Liver (tissue), 9 donors: ENCODE measurements around the gene ADCY2. TPM values are rescaled to one million over a fixed set of nuclear protein-coding genes. Genes with fewer than 3 reads are reported as not detected.
"Not testable (repeated sequence)": the region's sequence is repeated elsewhere in the genome, so short reads cannot be mapped to it uniquely, and the experiment has no call there.

Source experiments
- DNase-seq: peaks from one replicate; pipeline ENCODE4 v3.0.0-alpha.2; 2017; ENCODE audit warnings: low spot score
- H3K27ac ChIP-seq, 2 donors: one replicate each; pipeline ENCODE4 v1.7.0; 2013; ENCODE audit warnings: inconsistent platforms in 2 of 2, low read length in 2 of 2, control low read depth in 1 of 2, low read depth in 1 of 2, mild to moderate bottlenecking in 1 of 2
- H3K27me3 ChIP-seq, 4 donors: one replicate each; pipeline versions ENCODE4 v1.6.1 to v1.7.0; 2013; ENCODE audit warnings: low read length in 3 of 4, inconsistent platforms in 1 of 4, mild to moderate bottlenecking in 1 of 4, moderate library complexity in 1 of 4; ENCODE audit not compliant: control insufficient read depth in 4 of 4, insufficient read depth in 4 of 4
- H3K36me3 ChIP-seq, 4 donors: one replicate each; pipeline versions ENCODE4 v1.6.1 to v1.7.0; 2013; ENCODE audit warnings: low read length in 3 of 4, mild to moderate bottlenecking in 3 of 4, low read depth in 1 of 4, moderate library complexity in 1 of 4; ENCODE audit not compliant: control insufficient read depth in 4 of 4, insufficient read depth in 3 of 4
- H3K4me1 ChIP-seq, 4 donors: one replicate each; pipeline versions ENCODE4 v1.6.1 to v1.7.0; 2013; ENCODE audit warnings: low read length in 3 of 4, mild to moderate bottlenecking in 3 of 4, moderate library complexity in 1 of 4; ENCODE audit not compliant: control insufficient read depth in 4 of 4, insufficient read depth in 4 of 4
- H3K4me3 ChIP-seq, 3 donors: one replicate each; pipeline versions ENCODE4 v1.6.1 to v1.7.0; 2013; ENCODE audit warnings: low read length in 3 of 3, control low read depth in 1 of 3, low read depth in 1 of 3, mild to moderate bottlenecking in 1 of 3
- H3K9ac ChIP-seq, 2 donors: one replicate each; pipeline ENCODE4 v1.7.0; 2013; ENCODE audit warnings: low read length in 2 of 2, mild to moderate bottlenecking in 2 of 2, moderate library complexity in 2 of 2, control low read depth in 1 of 2, low read depth in 1 of 2
- H3K9me3 ChIP-seq, 4 donors: one replicate each; pipeline versions ENCODE4 v1.6.1 to v1.7.0; 2013; ENCODE audit warnings: low read length in 3 of 4; ENCODE audit not compliant: control insufficient read depth in 4 of 4
- ATF3 ChIP-seq: IDR thresholded peaks from 2 replicates; pipeline ENCODE4 v1.6.1; 2016; ENCODE audit warnings: antibody characterized with exemption
- EGR1 ChIP-seq, 2 donors: IDR thresholded peaks; 2 replicates each; pipeline ENCODE4 v1.6.1; 2016 to 2018; ENCODE audit warnings: antibody characterized with exemption in 2 of 2, low read depth in 2 of 2
- FOXA1 ChIP-seq: IDR thresholded peaks from 2 replicates; pipeline ENCODE4 v1.6.1; 2016; ENCODE audit warnings: antibody characterized with exemption
- FOXA2 ChIP-seq: IDR thresholded peaks from 2 replicates; pipeline ENCODE4 v1.6.1; 2016; ENCODE audit warnings: antibody characterized with exemption
- GABPA ChIP-seq, 2 donors: IDR thresholded peaks in 1 of 2; conservative IDR thresholded peaks in 1 of 2; 2 replicates each; pipeline ENCODE4 v1.6.1; 2016; ENCODE audit warnings: antibody characterized with exemption in 2 of 2, mild to moderate bottlenecking in 1 of 2, moderate library complexity in 1 of 2
- HNF4A ChIP-seq, 2 donors: conservative IDR thresholded peaks; 2 replicates each; pipeline ENCODE4 v1.6.1; 2016; ENCODE audit warnings: antibody characterized with exemption in 2 of 2, mild to moderate bottlenecking in 2 of 2
- RAD21 ChIP-seq, 2 donors: IDR thresholded peaks; 2 replicates each; pipeline ENCODE4 v1.6.1; 2016; ENCODE audit warnings: antibody characterized with exemption in 2 of 2, mild to moderate bottlenecking in 2 of 2
- REST ChIP-seq: IDR thresholded peaks from 2 replicates; pipeline ENCODE4 v1.6.1; 2016; ENCODE audit warnings: antibody characterized with exemption, mild to moderate bottlenecking
- RXRA ChIP-seq, 2 donors: IDR thresholded peaks; 2 replicates each; pipeline ENCODE4 v1.6.1; 2017 to 2018; ENCODE audit warnings: antibody characterized with exemption in 2 of 2, mild to moderate bottlenecking in 1 of 2
- TAF1 ChIP-seq: conservative IDR thresholded peaks from 2 replicates; pipeline ENCODE4 v1.6.1; 2016; ENCODE audit warnings: antibody characterized with exemption, mild to moderate bottlenecking
- YY1 ChIP-seq: IDR thresholded peaks from 2 replicates; pipeline ENCODE4 v1.6.1; 2016; ENCODE audit warnings: antibody characterized with exemption, mild to moderate bottlenecking
- ZBTB33 ChIP-seq: IDR thresholded peaks from 2 replicates; pipeline ENCODE4 v1.6.1; 2016; ENCODE audit warnings: antibody characterized with exemption
- WGBS: extraction: QIAGEN DNeasy Blood & Tissue Kit; methylation state at CpG from one replicate; pipeline ENCODE4 v1.1.7; 2013; 5-methylcytosine and 5-hydroxymethylcytosine counted together
- polyA plus RNA-seq, 2 donors: library from polyadenylated mRNA; stranded (reverse) in 1 of 2; unstranded in 1 of 2; fragments of 200-250 nt in 1 of 2; fragments of >200 nt in 1 of 2; fragmentation: Nextera tagmentation in 1 of 2; extraction: Ambion mirVana in 1 of 2; gene quantifications; one replicate each; pipeline versions ENCODE4 v1.2.1 to v1.2.3, GENCODE V29; 2013 to 2015
- total RNA-seq, 2 donors: library from RNA; depleted of rRNA; stranded (reverse); fragments of >200 nt; gene quantifications; one replicate each; pipeline ENCODE4 v1.2.3, GENCODE V29; 2014
- donor health status: healthy.
- donor health status: healthy.
- donor health status: healthy.
- donor health status: healthy.
- donor health status: healthy.

Gene ADCY2
- total and polyA plus RNA-seq, 4 donors, result not detected

- no peak for TF ChIP-seq GABPA (IDR thresholded peaks at IDR 0.05 in 1 of 2, conservative IDR thresholded peaks at IDR 0.05 in 1 of 2)
- TF ChIP-seq FOXA2, result no peak
- no peak for TF ChIP-seq HNF4A (conservative IDR thresholded peaks at IDR 0.05)
- no peak for TF ChIP-seq RXRA (IDR thresholded peaks at IDR 0.05)
Observed at GRCh38 chr5:7422316-7423106, 26.6 kb downstream of the ADCY2 start (continued).

- not testable (repeated sequence) for H3K27me3 ChIP-seq, H3K9me3 ChIP-seq, H3K9ac ChIP-seq, H3K36me3 ChIP-seq, H3K27ac ChIP-seq, H3K4me3 ChIP-seq, H3K4me1 ChIP-seq, DNase-seq
- 68% methylated on average over 2 of the region's 2 CpGs for WGBS
Observed at GRCh38 chr5:7423231-7423630, 27.3 kb downstream of the ADCY2 start.

- Histone ChIP-seq H3K36me3 (no peaks in the 10 kb centered on the region), H3K27me3 (peaks cover 0 to 8% (median 0%) of the 10 kb centered on the region in 4 donors), H3K9me3 (no peaks in the 10 kb centered on the region), H3K27ac (no peak overlapping the region), H3K4me3 (no peak overlapping the region), H3K4me1 (no peaks in the 10 kb centered on the region), H3K9ac (no peak overlapping the region)
- 66% methylated on average over 2 of the region's 2 CpGs for WGBS
- TF ChIP-seq ZBTB33 (no peak), YY1 (no peak)
- no peak for DNase-seq
Observed at GRCh38 chr5:7425830-7426229, 29.9 kb downstream of the ADCY2 start.

GRCh38 chr5:7426284-7426683, 30.3 kb downstream of the ADCY2 start:
- Histone ChIP-seq H3K27me3 (peaks cover 0 to 8% (median 0%) of the 10 kb centered on the region in 4 donors), H3K9me3 (no peaks in the 10 kb centered on the region), H3K4me1 (no peaks in the 10 kb centered on the region), H3K4me3 (no peak overlapping the region), H3K36me3 (no peaks in the 10 kb centered on the region), H3K27ac (no peak overlapping the region), H3K9ac (no peak overlapping the region)
- TF ChIP-seq YY1 (no peak), HNF4A (conservative IDR thresholded peaks at IDR 0.05) (no peak), ATF3 (no peak), FOXA2 (no peak), ZBTB33 (no peak), RXRA (IDR thresholded peaks at IDR 0.05) (no peak), REST (no peak), TAF1 (no peak), EGR1 (IDR thresholded peaks at IDR 0.05; ENCODE audit: low read depth in 2 of 2) (no peak), RAD21 (IDR thresholded peaks at IDR 0.05) (no peak), FOXA1 (no peak)
- DNase-seq, result no peak
- WGBS, result 78% methylated on average over 4 of the region's 4 CpGs
